Heart left ventricle (tissue), 16 donors: ENCODE data around the gene CACNA1C. TPM values are rescaled to one million over a fixed set of nuclear protein-coding genes. Genes with fewer than 3 reads are reported as not detected.

Experiments used
- ATAC-seq, 4 donors: fragments of 200-7000 bp; cut with Tn5 transposase; one replicate each; pipeline ENCODE4 v1.9.1; 2020 to 2022; ENCODE audit warnings: moderate library complexity in 4 of 4, mild to moderate bottlenecking in 3 of 4, moderate number of reproducible peaks in 1 of 4
- DNase-seq, 5 donors: peaks; one replicate each; pipeline ENCODE4 v3.0.0-alpha.2; 2020
- H3K27ac ChIP-seq, 12 donors: fragments of 200-600 bp; sonication (generic) in 4 of 12; one replicate each; pipeline versions ENCODE4 v1.5.0 to v1.8.0; 2016 to 2022; ENCODE audit warnings: mild to moderate bottlenecking in 2 of 12
- H3K27me3 ChIP-seq, 9 donors: fragments of 200-600 bp; sonication (generic) in 2 of 9; one replicate each; pipeline versions ENCODE4 v1.5.1 to v1.8.0; 2016 to 2022; ENCODE audit warnings: mild to moderate bottlenecking in 3 of 9
- H3K36me3 ChIP-seq, 9 donors: fragments of 200-600 bp; sonication (generic) in 2 of 9; one replicate each; pipeline versions ENCODE4 v1.5.0 to v1.8.0; 2018 to 2022; ENCODE audit warnings: mild to moderate bottlenecking in 2 of 9
- H3K4me1 ChIP-seq, 12 donors: fragments of 200-600 bp; sonication (generic) in 4 of 12; one replicate each; pipeline versions ENCODE4 v1.5.0 to v1.8.0; 2016 to 2022; ENCODE audit warnings: mild to moderate bottlenecking in 3 of 12
- H3K4me3 ChIP-seq, 12 donors: fragments of 200-600 bp; sonication (generic) in 4 of 12; one replicate each; pipeline versions ENCODE4 v1.5.0 to v1.8.0; 2017 to 2022; ENCODE audit warnings: mild to moderate bottlenecking in 9 of 12, moderate library complexity in 4 of 12
- H3K9me3 ChIP-seq, 12 donors: fragments of 200-600 bp; sonication (generic) in 4 of 12; one replicate each; pipeline versions ENCODE4 v1.5.0 to v1.8.0; 2016 to 2022; ENCODE audit warnings: mild to moderate bottlenecking in 1 of 12
- CTCF ChIP-seq, 12 donors: fragments of 200-600 bp; sonication (generic) in 4 of 12; IDR thresholded peaks; one replicate each; pipeline versions ENCODE4 v1.5.0 to v1.8.0; 2018 to 2022; ENCODE audit warnings: antibody characterized with exemption in 12 of 12, mild to moderate bottlenecking in 5 of 12
- POLR2A ChIP-seq, 2 donors: fragments of 450-650 bp; IDR thresholded peaks; one replicate each; pipeline ENCODE4 v1.6.1; 2017; ENCODE audit warnings: antibody characterized with exemption in 2 of 2, mild to moderate bottlenecking in 2 of 2, moderate library complexity in 2 of 2
- WGBS, 4 donors: extraction: QIAGEN DNeasy Blood & Tissue Kit in 2 of 4; methylation state at CpG; one replicate each; pipeline versions ENCODE4 v1.1.5 to v1.1.7; 2013 to 2018; 5-methylcytosine and 5-hydroxymethylcytosine counted together
- intact Hi-C, 10 donors: fragments of 100-400 bp; cut with DNase I; formaldehyde crosslinking; loops; one replicate each; pipeline versions ENCODE4 v1.11.1 to v1.14.2; 2022
- polyA plus RNA-seq, 2 donors: library from polyadenylated mRNA; stranded (reverse); fragments of 200-250 nt; gene quantifications; one replicate each; pipeline ENCODE4 v1.2.3, GENCODE V29; 2013
- total RNA-seq, 9 donors: library from RNA; depleted of rRNA in 2 of 9; stranded (reverse); fragments of >200 nt in 2 of 9; fragmentation: NEBNext Ultra II Directional in 3 of 9; extraction: Animal tissue kit (Norgen Biotek cat#: 25700) in 3 of 9; gene quantifications; one replicate each; pipeline versions ENCODE4 v1.1.0 to v1.2.4, GENCODE V29; 2016 to 2023
- donor health status: ischemic (EF 13 %, LVEDD 7.1; RV severe dilation, severe dysfunction).
- donor health status: healthy with polysubstance abuse.
- donor health status: DM: no; HTN: yes; CAD: no.
- donor health status: DM: no; HTN: no; CAD: no.
- donor health status: ischemic (EF 25% LVEDD 6.9; RV normal size, moderate dysfunction).
- donor health status: ischemic (EF 25% LVEDD 5.7; RV mildly dilated, moderate dysfunction).
- donor health status: healthy.
- donor health status: DM: yes; HTN: yes; CAD: no.
- donor health status: ischemic (EF 35%, LVEDD 5.7; RV mildly dilated, moderate dysfunction).
- donor health status: nonischemic (EF 11% LVEDD 7.7; RV severe dilation, severe dysfunction).
- donor health status: DM: yes; HTN: yes; CAD: no.
- donor health status: PGD.
- donor health status: ischemic (EF 29% LVEDD 5.4; RV normal size, mild dysfunction).
- donor health status: nonischemic (EF 23%, LVEDD 6.1; RV moderate dilation, normal function).

The CACNA1C gene
- total and polyA plus RNA-seq, 11 donors: 41.9 to 196 (median 164) TPM

- whole genome bisulfite sequencing, 4 donors: 73 to 83% (median 76%) methylated on average over 7 of the region's 7 CpGs
- intact Hi-C loops: loop anchor here in 4 of 10 donors (5.0 kb wide), 2 partner anchors 35 to 50 kb away; no protein-coding TSS in a partner anchor
- Histone ChIP-seq H3K27me3 (no peaks in the 10 kb centered on the region), H3K4me3 (no peak overlapping the region), H3K9me3 (no peaks in the 10 kb centered on the region), H3K36me3 (peaks cover 0 to 27% (median 9%) of the 10 kb centered on the region in 9 donors), H3K27ac (peak overlapping the region; percentile 60 to 86 (median 80)), H3K4me1 (peaks cover 3 to 88% (median 49%) of the 10 kb centered on the region in 12 donors)
- ATAC-seq: no peak
- DNase-seq: no peak
- TF ChIP-seq POLR2A (IDR thresholded peaks at IDR 0.05): no peak
- TF ChIP-seq CTCF (IDR thresholded peaks at IDR 0.05): no peak
These were observed 59.6 kb downstream of the CACNA1C start for GRCh38 chr12:2112401-2112800.

- intact Hi-C loops: loop anchor here in 4 of 10 donors (5.0 kb wide), 2 partner anchors 36 to 51 kb away; no protein-coding TSS in a partner anchor
- no peaks in the 10 kb centered on the region for H3K27me3 ChIP-seq
- WGBS, 4 donors: 59 to 68% (median 66%) methylated on average over 13 to 14 of the region's 14 CpGs
- H3K36me3 ChIP-seq: peaks cover 0 to 34% (median 9%) of the 10 kb centered on the region in 9 donors
- H3K27ac ChIP-seq: peak overlapping the region; percentile 60 to 86 (median 80)
- peak; percentile 77 to 84 (median 80) for ATAC-seq
- peak; percentile 63 to 90 (median 73) for DNase-seq
- no peaks in the 10 kb centered on the region for H3K9me3 ChIP-seq
- no peak for TF ChIP-seq CTCF (IDR thresholded peaks at IDR 0.05)
- TF ChIP-seq POLR2A (IDR thresholded peaks at IDR 0.05): no peak
- no peak overlapping the region for H3K4me3 ChIP-seq
- H3K4me1 ChIP-seq: peaks cover 3 to 90% (median 52%) of the 10 kb centered on the region in 12 donors
These were observed 60.5 kb downstream of the CACNA1C start for GRCh38 chr12:2113119-2113912.

DNA sequence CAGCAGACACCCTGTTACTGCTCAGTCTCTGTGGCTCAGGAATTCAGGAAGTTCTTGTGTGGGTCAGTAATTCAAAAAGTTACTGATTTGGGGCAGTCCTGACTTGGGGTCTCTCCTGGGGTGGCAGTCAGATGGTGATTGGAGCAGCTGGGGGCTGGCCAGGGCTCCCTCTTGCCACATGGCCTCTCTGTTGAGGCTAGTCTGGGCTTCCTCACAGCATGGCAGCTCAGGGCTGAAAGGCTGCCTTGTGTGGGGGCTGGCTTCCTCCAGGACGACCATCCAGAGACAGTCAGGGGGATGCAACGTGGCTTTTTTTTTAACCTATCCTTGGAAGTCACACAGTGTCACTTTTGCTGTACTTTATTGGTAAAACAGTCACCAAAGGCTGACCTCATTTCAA, 61.3 kb downstream of the CACNA1C start:
- Histone ChIP-seq H3K27ac (peak overlapping the region; percentile 46 to 86 (median 80)), H3K4me1 (peaks cover 3 to 90% (median 54%) of the 10 kb centered on the region in 12 donors), H3K27me3 (no peaks in the 10 kb centered on the region), H3K9me3 (no peaks in the 10 kb centered on the region), H3K4me3 (no peak overlapping the region), H3K36me3 (peaks cover 0 to 41% (median 9%) of the 10 kb centered on the region in 9 donors)
- ATAC-seq (peak in 1 of 4 donors; percentile 1), DNase-seq (no peak)
- 34 to 86% (median 50%) methylated on average over 1 to 2 of the region's 2 CpGs for WGBS, 4 donors
- TF ChIP-seq CTCF (IDR thresholded peaks at IDR 0.05): no peak
- TF ChIP-seq POLR2A (IDR thresholded peaks at IDR 0.05): no peak
- intact Hi-C loops: loop anchor here in 4 of 10 donors (5.0 kb wide), 2 partner anchors 37 to 52 kb away; no protein-coding TSS in a partner anchor
